RKO (cell line): Measurements from ENCODE around the gene PNLIPRP3.

Experiments
- DNase-seq: peaks from one replicate; pipeline ENCODE4 v3.0.0-alpha.2; 2016; ENCODE audit warnings: low spot score

Gene PNLIPRP3

GRCh38 chr10:116451711-116452337 is 24.2 kb downstream of the PNLIPRP3 start:
- no peak for DNase-seq

- no peak for DNase-seq
Observed at GRCh38 chr10:116452338-116452720, 24.7 kb downstream of the PNLIPRP3 start.

GRCh38 chr10:116457488-116457887 is 29.8 kb downstream of the PNLIPRP3 start:
- no peak for DNase-seq

- DNase-seq: no peak
Observed at GRCh38 chr10:116460219-116460618, 32.6 kb downstream of the PNLIPRP3 start.

GRCh38 chr10:116461680-116462079 is 34.0 kb downstream of the PNLIPRP3 start:
- no peak for DNase-seq

GRCh38 chr10:116464257-116464656 is 36.6 kb downstream of the PNLIPRP3 start:
- no peak for DNase-seq

- no peak for DNase-seq
Observed at GRCh38 chr10:116465546-116465945, 37.9 kb downstream of the PNLIPRP3 start.

- peak; percentile 19 for DNase-seq
Observed at GRCh38 chr10:116466715-116467422, 39.2 kb downstream of the PNLIPRP3 start.

GRCh38 chr10:116469437-116469836 is 41.8 kb downstream of the PNLIPRP3 start:
- no peak for DNase-seq

- no peak for DNase-seq
Observed at GRCh38 chr10:116470071-116470470, 42.4 kb downstream of the PNLIPRP3 start.

- peak; percentile 60 for DNase-seq
Observed at GRCh38 chr10:116470768-116471415, 43.2 kb downstream of the PNLIPRP3 start.

GRCh38 chr10:116472891-116473290 is 45.2 kb downstream of the PNLIPRP3 start:
- no peak for DNase-seq

- no peak for DNase-seq
Observed at GRCh38 chr10:116475866-116476265, 48.2 kb downstream of the PNLIPRP3 start.

- no peak for DNase-seq
Observed at GRCh38 chr10:116476461-116476860, 48.8 kb downstream of the PNLIPRP3 start.

- no peak for DNase-seq
Observed at GRCh38 chr10:116477986-116478664, 50.5 kb downstream of the PNLIPRP3 start.

GRCh38 chr10:116486770-116487448 is 59.3 kb downstream of the PNLIPRP3 start:
- no peak for DNase-seq

GRCh38 chr10:116487522-116488430 is 60.1 kb downstream of the PNLIPRP3 start:
- DNase-seq: no peak

GRCh38 chr10:116489460-116489859 is 61.8 kb downstream of the PNLIPRP3 start:
- no peak for DNase-seq

GRCh38 chr10:116490028-116490662 is 62.5 kb downstream of the PNLIPRP3 start:
- peak; percentile 53 for DNase-seq

- no peak for DNase-seq
Observed at GRCh38 chr10:116504786-116505185, 77.1 kb downstream of the PNLIPRP3 start.

GRCh38 chr10:116510565-116510964 is 82.9 kb downstream of the PNLIPRP3 start:
- DNase-seq: no peak
